ENCODE data around the gene MBLAC2. TPM values are rescaled to one million over a fixed set of nuclear protein-coding genes. Genes with fewer than 3 reads are reported as not detected.

The MBLAC2 gene
- total RNA-seq, 4 donors from 2014 or later, result 1.1 to 2.4 (median 1.7) TPM

DNA sequence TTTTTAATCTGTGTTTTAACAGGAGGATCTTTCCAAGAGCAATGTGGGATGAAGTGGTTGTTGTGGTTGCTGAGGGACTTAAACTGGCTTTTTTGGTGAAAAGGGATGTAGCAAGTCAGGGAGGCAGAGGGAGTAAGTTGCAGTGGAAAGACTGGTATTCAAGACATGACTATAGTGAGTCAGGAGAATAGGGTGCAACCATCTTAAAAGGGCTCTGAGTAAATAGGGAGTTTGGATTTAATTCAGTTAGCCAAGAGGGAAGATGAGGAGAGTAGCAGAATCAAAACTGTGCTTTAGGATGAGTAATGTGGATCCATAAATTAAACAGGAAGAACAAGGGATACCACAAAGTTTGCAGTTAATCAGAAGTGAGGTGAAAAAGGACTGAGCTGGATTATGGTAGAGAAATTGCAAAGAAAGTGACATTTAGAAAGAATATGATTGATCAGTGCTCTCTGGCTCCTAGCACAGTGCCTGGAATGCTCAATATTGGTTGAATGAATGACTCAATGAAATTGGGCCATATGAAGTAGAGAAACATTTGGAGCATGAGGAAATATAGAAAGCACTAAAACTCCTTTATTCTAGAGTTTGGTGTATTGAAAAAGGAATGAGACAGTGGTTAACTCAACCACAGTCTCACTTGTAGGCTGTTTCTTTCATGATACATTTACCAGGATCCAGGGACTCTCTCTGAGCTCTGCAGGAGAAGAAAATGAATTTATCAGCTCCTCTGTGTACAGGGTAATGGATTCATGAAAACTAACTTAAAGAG, 5.2 kb upstream of the MBLAC2 start:
- Histone ChIP-seq H3K27me3 (no peaks in the 10 kb centered on the region), H3K4me3 (no peak overlapping the region), H3K4me1 (peaks cover 0 to 4% of the 10 kb centered on the region in 2 donors), H3K27ac (no peak overlapping the region), H3K36me3 (no peaks in the 10 kb centered on the region), H3K9me3 (no peaks in the 10 kb centered on the region)
- intact Hi-C loops (cut with DNase I; ENCODE audit: low total_unique reads), result no loop called here
- ATAC-seq (no peak), DNase-seq (no peak)
- no peak for TF ChIP-seq CTCF (IDR thresholded peaks at IDR 0.05 in 4 of 5, conservative IDR thresholded peaks at IDR 0.05 in 1 of 5)
- no peak for TF ChIP-seq POLR2A (IDR thresholded peaks at IDR 0.05)
- in situ Hi-C loops (cut with MboI; ENCODE audit: low sequenced_read_pairs in 4 of 4), result loop anchor here in 1 of 4 donors (10.0 kb wide), 1 partner anchor 45 kb away; the partner anchor contains the start of gene LYSMD3

GRCh38 chr5:90477621-90478215, 3.1 kb upstream of the MBLAC2 start:
- Histone ChIP-seq H3K4me1 (peaks cover 8 to 15% of the 10 kb centered on the region in 2 donors), H3K4me3 (no peak overlapping the region), H3K36me3 (no peaks in the 10 kb centered on the region), H3K9me3 (no peaks in the 10 kb centered on the region), H3K27ac (no peak overlapping the region), H3K27me3 (no peaks in the 10 kb centered on the region)
- intact Hi-C loops (cut with DNase I; ENCODE audit: low total_unique reads), result no loop called here
- ATAC-seq (no peak), DNase-seq (no peak)
- in situ Hi-C loops (cut with MboI; ENCODE audit: low sequenced_read_pairs in 4 of 4), result loop anchor here in 1 of 4 donors (10.0 kb wide), 1 partner anchor 47 kb away; the partner anchor contains the start of gene LYSMD3
- TF ChIP-seq CTCF (IDR thresholded peaks at IDR 0.05 in 4 of 5, conservative IDR thresholded peaks at IDR 0.05 in 1 of 5), result no peak
- TF ChIP-seq POLR2A (IDR thresholded peaks at IDR 0.05), result no peak

DNA sequence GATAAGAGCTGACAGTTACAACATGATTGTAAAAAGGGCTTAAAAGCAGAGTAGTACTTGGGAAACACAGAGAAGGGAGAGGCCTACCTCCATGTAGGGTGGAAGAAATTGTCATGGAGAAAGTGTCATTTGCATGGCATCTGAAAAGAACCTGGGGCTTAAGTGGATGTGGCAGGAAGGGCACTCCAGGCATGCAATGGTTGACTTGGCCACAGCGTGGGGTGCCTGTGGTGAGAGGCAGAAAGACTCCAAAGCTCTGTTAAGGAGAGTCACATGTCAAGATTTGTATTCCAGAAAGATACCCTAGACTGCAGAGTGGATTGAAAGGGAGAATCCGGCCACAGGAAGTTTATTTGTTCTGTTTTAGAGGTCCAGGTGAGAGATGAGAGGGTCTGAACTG, 2.5 kb upstream of the MBLAC2 start:
- no peak overlapping the region for H3K27ac ChIP-seq
- H3K36me3 ChIP-seq, result no peaks in the 10 kb centered on the region
- no peaks in the 10 kb centered on the region for H3K9me3 ChIP-seq
- no peak overlapping the region for H3K4me3 ChIP-seq
- DNase-seq, result no peak
- in situ Hi-C loops (cut with MboI; ENCODE audit: low sequenced_read_pairs in 4 of 4) (loop anchor here in 1 of 4 donors (10.0 kb wide), 1 partner anchor 48 kb away; the partner anchor contains the start of gene LYSMD3), intact Hi-C loops (cut with DNase I; ENCODE audit: low total_unique reads) (no loop called here)
- no peak for ATAC-seq
- H3K27me3 ChIP-seq, result no peaks in the 10 kb centered on the region
- peaks cover 11 to 20% of the 10 kb centered on the region in 2 donors for H3K4me1 ChIP-seq
- TF ChIP-seq CTCF (IDR thresholded peaks at IDR 0.05 in 4 of 5, conservative IDR thresholded peaks at IDR 0.05 in 1 of 5), result no peak
- no peak for TF ChIP-seq POLR2A (IDR thresholded peaks at IDR 0.05)

- intact Hi-C loops (cut with DNase I; ENCODE audit: low total_unique reads) (no loop called here), in situ Hi-C loops (cut with MboI; ENCODE audit: low sequenced_read_pairs in 4 of 4) (loop anchor here in 1 of 4 donors (10.0 kb wide), 1 partner anchor 48 kb away; the partner anchor contains the start of gene LYSMD3)
- no peaks in the 10 kb centered on the region for H3K27me3 ChIP-seq
- DNase-seq (no peak), ATAC-seq (no peak)
- no peak overlapping the region for H3K4me3 ChIP-seq
- TF ChIP-seq POLR2A (IDR thresholded peaks at IDR 0.05) (no peak), CTCF (IDR thresholded peaks at IDR 0.05 in 4 of 5, conservative IDR thresholded peaks at IDR 0.05 in 1 of 5) (no peak)
- no peaks in the 10 kb centered on the region for H3K36me3 ChIP-seq
- H3K9me3 ChIP-seq, result no peaks in the 10 kb centered on the region
- no peak overlapping the region for H3K27ac ChIP-seq
- peaks cover 11 to 26% of the 10 kb centered on the region in 2 donors for H3K4me1 ChIP-seq
These were observed 1.8 kb upstream of the MBLAC2 start for GRCh38 chr5:90476391-90476790.

Measured in gastrocnemius medialis (tissue), 4 donors.